HG03097 (cell line): Measurements from ENCODE around the gene PTPRN2.
"Not testable (repeated sequence)": the region's sequence is repeated elsewhere in the genome, so short reads cannot be mapped to it uniquely, and the experiment has no call there.

Experiments used
- ATAC-seq: cut with Tn5 transposase; IDR thresholded peaks from one replicate; pipeline ENCODE4 v1.9.1; 2021; ENCODE audit not compliant: unreplicated experiment, low FRiP score

The PTPRN2 gene

DNA sequence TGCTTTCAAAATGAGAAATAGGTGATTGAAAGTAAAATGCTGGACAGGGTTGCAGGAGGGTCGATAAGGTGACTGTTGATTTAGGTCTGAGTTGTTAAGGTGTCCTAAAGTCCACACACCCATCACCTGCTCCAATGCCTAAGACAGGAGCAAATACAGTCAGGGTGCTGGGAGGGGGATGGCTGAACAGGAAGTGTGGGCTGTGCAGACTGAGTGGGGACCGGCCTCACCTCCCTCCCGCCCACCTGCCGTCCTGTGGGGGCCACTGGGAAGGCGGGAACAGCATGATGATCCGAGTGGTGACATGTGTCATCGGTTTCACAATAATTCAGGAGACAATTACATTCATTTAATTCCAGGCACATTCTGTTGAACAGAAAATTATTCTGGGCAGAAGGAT is 990.1 kb downstream of the PTPRN2 start:
- ATAC-seq: no peak

DNA sequence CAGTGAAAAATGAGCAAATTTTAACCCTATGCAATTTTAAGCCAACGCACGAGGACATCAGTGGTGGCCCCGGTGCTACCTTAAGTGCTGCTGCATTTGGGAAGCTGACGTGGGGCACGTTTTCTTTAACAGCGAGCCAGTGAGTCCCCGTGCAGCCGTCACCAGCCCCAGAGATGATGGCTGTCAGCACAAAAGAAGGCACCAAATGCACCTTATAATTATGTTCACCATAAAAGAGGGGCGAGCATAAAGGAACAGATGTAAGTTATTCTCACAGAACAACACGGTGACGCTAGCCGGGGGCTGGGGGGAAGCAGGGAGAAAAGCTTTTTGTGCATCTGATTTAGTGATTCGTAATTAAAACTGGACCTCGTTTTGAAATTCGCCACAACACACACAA is 990.7 kb downstream of the PTPRN2 start:
- no peak for ATAC-seq

DNA sequence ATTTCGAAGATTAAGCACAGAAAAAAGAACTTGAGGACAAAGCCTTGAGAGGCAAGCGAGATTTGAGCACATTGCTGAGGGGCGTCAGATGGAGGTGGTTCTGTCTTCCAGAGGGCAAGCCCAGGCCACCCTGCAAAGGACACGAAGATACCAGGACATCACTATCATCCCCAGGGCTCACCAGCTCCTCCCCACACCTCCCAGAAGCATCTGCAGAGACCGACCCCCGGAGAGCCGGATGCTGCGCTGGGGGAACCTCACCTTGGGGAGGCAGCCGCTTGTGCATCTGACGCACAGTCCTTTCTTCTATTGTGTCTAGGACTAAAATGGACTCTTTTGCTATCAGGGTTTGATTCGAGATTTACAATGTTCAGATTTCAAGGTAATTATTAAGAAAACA is 991.2 kb downstream of the PTPRN2 start:
- no peak for ATAC-seq

DNA sequence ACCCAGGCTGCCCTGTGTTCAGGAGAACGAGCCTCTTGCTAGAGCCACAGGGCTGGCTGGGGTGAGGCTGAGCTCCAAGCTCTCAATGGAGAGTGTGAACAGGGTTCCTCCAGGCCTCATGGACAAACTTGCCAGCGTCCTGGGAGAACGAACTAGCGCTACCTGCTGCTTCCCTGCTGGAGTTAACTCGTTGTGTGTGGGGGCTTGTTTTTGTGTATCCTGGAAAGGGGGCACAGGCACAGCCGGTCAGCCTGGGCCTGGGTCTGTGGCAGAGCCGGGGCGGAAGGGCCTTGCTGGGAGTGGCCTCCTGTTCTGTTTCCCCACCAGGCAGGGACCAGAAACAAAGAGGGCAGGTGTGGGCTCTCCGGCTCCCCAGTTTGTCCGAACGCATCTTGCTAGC is 991.6 kb downstream of the PTPRN2 start:
- ATAC-seq: no peak

DNA sequence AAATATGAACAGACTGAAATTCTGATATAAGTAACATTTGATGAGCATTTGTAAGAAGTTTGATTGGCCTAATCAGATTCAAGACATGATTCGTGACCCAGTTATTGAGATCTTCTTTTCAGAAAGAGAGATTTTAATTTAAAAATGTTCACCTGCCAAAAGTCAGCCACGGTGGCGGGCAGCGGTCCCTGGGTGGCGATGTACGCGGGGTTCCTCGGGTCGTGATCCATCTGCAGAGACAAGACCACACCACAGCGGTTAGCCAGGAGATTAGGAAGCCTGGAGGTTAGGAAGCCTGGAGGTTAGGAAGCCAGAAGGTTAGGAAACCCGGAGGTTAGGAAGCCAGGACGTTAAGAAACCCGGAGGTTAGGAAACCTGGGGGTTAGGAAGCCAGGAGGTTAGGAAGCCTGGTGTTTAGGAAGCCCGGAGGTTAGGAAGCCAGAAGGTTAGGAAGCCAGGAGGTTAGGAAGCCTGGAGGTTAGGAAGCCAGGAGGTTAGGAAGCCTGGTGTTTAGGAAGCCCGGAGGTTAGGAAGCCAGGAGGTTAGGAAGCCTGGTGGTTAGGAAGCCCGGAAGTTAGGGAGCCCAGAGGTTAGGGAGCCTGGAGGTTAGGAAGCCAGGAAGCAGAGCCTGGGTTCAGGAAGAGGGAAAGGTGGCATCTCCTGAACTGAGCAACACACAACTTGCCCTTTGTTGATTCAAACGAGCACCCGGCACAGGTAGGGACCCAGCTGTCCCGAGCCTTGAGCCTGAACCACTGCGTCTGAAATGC is 992.4 kb downstream of the PTPRN2 start:
- ATAC-seq: no peak

DNA sequence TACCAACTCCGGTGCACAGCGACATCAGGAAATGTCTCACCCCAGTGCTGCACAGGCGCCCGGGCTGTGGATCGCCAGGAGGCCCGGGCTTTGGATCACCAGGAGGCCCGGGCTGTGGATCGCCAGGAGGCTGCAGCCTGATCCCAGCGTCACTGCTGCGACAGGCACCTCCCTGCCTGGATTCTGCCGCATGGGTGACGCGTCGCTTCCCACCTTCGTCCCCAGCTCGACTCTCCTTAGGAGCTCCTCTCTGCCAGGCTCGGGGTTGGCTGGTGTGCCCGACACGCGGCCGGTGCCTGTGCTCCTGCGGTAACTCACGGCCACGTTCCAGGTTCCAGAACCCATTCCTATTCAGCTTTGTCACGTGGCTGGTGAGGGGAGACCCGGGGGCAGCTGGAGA is 993.3 kb downstream of the PTPRN2 start:
- ATAC-seq: no peak

DNA sequence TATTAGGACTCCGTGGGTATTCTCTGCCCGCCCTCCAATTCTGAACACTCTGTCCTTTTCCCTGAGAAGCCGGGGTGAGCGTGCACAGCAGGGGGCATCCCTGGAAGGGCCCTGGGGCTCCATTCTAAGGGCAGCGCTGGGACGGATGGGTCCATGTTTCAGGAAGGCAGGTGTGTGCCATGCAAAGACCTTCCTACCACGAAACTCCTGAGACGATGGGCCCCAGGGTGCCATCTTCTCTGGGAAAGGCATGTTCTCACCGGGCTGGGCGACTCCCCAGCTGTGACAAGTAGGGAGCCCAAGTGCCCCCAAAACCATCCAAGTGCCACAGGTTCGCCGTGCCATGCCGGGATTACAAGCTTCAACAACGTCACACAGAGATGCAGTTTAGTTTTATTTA is 994.1 kb downstream of the PTPRN2 start:
- no peak for ATAC-seq

DNA sequence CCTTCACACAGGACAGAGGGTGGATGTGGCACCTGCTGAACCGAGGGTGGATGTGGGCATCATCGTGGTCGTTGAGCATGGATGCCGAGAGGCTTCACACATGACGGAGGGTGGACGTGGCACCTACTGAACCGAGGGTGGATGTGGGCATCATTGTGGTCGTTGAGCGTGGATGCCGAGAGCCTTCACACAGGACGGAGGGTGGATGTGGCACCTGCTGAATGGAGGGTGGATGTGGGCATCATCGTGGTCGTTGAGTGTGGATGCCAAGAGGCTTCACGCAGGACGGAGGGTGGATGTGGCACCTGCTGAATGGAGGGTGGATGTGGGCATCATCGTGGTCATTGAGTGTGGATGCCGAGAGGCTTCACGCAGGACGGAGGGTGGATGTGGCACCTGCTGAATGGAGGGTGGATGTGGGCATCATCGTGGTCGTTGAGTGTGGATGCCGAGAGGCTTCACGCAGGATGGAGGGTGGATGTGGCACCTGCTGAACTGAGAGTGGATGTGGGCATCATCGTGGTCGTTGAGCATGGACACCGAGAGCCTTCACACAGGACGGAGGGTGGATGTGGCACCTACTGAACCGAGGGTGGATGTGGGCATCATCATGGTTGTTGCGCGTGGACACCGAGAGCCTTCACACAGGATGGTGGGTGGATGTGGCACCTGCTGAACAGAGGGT is 994.8 kb downstream of the PTPRN2 start:
- not testable (repeated sequence) for ATAC-seq

DNA sequence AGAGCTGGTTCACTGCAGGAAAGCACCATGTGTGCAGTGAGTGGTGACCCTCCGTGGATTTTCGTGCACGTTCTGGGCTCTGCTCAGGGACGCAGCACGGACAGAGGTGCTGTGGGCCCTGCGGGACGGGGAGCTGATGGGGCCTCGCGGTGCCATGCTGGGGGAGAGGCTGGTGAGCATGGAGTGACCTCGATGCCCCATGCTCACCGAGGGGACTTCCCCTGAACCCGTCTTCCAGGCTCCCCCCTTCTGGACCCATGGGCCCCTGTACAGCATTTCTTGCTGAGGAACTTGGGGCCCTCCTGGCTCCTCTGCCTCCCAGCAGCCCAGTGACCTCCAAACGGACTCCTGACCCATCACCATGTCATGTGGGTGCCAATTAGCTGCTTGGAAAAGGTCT is 997.1 kb downstream of the PTPRN2 start:
- ATAC-seq: no peak

DNA sequence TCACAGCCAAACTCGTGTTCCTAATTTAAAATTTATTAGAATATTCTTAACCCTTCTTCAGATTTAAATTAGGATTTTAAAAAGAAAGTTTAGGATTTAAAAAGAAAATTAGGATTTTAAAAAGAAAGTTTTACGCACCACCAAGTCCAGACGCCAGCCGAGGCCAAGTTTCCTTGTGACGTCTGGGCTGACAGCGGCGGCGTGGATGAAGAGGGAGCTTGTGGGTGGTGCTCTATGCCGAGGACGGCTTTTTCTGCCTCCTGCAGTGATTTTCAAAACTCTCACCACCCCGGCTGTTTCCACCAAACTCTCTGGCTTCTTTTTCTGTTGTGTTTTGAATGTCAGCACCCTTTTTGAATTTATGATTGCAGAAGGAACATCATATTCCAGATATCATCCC is 997.9 kb downstream of the PTPRN2 start:
- ATAC-seq: no peak

DNA sequence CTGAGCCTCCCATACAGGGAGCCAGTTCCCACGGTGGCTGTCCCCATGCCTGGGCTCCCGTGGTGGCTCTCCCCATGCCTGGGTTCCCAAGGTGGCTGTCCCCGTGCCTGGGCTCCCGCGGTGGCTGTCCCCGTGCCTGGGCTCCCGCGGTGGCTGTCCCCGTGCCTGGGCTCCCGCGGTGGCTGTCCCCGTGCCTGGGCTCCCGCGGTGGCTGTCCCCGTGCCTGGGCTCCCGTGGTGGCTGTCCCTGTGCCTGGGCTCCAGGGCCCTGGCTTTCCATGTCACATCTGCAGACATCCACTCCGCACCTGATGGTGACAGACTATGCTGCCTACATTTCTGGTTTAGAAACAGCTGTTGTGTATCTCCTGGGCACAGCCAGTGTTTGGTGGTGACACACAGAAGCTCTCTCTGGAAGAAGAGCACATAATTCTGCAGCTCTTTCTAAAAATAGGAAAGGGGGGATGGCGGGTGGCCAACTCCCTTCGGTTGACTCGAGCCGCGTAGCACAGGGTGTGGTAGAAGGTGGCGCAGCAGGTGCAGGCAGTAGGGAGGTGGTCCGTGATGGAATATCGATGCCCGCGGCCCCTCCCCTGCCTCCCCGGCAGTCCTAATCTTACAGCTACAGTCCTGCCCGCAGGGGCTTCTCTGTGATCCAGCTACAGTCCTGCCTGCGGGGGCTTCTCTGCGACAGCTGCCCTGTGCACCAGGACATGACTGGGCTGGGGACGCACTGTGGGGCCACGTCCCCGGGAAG is 999.6 kb downstream of the PTPRN2 start:
- ATAC-seq: no peak

DNA sequence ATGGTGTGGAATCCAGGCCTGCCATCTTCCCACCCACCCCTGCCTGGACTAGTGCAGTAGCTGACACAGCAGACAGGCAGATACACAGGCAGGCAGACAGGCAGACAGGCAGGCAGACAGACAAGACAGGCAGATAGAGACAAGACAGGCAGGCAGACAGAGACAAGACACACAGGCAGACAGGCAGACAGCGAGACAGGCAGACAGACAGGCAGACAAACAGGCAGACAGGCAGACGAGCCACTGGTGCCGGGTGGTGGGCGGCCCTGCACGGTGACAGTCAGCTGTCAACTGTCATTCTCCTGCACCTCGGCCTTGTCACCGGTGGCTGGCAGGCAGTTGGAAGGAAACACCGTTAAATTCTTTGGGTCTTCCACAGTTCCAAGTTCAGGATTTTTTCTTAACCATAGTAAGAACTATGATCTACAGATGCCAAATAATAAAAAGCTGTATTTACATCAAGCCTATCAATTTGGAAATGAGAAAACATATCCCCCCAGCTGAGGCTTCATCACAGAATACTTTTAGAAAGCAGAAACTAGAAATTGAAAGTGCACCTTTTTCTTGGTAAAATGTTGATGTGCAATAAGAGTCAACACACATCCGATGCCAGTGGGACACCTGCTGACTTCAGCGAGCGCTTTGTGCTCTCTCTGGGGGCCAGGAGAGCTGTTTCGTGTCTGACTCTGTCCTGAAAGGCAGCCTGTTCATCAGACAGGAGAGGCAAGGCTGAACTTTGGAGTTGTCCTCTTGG is 1000.4 kb downstream of the PTPRN2 start:
- ATAC-seq: no peak

DNA sequence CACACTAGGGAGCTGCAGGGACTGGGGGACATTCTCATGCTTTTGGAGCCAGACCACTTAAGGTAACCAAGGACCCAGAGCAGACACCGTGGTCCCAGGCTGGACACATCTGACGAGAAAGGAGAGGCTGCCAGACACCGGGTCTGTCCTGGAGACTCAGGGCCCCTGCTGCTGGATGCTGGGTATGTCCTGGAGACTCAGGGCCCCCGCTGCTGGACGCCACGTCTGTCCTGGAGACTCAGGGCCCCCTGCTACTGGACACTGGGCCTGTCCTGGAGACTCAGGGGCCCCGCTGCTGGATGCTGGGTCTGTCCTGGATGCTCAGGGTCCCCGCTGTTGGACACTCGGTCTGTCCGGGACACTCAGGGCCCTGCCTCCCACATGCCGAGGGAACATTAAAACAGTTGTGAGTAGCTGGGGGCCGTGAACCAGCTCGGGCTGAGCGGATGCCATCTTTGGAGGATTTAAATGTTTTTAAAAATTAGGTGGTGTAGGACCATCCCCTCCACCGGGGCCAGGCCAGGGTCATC is 1001.1 kb downstream of the PTPRN2 start:
- ATAC-seq: no peak

DNA sequence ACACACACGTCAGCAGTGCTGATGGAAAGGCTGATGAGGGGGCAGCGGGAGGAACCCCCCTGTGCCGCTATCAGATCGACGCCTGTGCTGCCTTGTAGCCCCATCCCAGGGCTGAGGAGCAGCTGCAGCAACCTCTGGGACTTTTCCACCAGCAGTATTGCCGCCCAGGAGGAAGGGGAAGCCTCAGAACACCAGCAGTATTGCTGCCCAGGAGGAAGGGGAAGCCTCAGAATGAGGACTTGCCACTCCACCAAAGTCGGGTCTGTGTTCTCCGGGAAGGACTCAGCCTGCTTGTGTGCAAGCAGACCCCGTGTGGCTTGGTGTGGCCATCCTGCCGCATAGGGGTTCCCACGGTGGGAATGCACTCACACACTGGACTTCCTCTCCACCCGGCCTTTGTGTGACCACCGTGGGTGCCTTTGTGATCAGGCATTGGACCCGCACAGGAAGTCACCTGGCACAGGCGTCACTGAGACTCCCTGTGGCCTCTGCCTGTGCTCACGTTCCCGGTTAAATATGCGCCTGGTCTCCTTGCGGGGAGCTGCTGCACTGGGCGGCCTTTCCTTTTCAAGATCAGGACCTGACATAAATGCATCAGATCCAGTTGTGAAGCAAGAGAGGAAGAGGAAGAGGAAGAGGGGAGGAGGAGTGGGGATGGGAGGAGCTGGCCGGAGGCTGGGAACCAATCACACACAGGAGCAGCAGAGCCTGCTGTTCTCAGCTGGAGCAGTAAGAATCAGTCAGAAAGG is 1002.3 kb downstream of the PTPRN2 start:
- no peak for ATAC-seq

DNA sequence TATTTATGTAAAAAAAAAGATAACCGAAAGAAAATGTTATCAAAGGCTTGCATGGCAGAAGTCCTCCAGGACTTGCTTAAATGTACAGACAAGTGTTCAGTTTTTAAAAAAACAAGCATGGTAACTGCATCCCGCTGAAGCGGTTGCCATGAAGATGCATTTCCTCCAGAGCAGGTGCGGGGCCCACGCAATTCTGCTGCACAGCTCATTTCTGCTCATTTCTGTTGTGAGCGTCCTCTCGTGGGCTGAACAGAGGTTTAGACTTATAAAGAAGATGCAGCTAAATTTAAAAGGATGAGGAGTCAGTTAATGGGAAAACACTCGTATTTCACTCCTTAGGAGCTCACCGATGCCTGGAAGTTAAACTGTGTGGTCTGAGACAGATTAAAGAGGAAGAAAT is 1003.2 kb downstream of the PTPRN2 start:
- no peak for ATAC-seq

DNA sequence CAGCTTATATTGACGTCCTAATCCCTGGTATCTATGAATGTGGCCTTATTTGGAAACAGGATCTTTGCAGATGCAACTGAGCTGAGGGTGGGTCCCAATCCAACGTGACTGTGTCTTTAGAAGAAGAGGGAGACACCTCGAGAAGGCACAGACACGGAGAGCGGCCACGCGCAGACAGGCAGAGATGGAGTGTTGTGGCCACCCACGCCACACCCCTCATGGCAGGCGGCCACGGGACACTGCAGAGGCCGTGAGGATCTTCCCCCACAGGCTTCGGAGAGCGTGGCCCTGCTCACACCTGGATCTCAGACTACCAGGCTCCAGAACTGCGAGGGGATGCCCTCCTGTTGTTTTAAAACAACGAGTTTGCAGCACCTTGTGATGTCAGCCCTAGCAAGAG is 1005.9 kb downstream of the PTPRN2 start:
- no peak for ATAC-seq

DNA sequence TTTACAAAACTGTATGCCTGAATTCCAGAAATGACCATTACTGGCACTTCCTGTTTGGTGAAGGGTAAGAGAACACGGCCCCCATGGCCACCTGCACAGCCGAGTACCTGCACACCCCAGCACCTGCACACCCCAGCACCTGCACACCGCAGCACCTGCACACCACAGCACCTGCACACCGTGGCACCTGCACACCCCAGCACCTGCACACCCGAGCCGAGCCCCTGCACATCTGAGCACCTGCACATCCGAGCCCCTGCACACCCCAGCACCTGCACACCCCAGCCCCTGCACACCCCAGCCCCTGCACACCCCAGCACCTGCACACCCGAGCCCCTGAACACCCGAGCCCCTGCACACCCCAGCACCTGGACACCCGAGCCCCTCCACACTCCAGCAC is 1007.3 kb downstream of the PTPRN2 start:
- no peak for ATAC-seq

DNA sequence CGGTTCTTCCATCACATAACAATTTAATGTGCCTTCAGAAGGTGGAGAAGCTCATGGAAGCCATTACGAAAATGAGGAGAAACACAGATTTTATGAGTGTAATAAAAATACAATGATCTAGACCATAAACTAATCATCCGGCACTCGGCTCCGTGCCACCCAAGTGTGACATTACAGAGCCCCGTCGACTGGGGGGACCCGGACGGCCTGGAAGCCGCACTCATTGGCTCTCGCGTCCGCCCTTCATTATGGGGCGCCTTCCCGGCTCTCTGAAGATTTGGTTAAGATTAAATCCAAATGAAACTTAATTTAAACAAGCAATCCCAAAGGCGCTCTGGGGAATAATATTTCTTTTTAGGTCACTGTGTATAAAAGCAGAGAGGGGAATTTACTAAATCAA is 1008.2 kb downstream of the PTPRN2 start:
- no peak for ATAC-seq

DNA sequence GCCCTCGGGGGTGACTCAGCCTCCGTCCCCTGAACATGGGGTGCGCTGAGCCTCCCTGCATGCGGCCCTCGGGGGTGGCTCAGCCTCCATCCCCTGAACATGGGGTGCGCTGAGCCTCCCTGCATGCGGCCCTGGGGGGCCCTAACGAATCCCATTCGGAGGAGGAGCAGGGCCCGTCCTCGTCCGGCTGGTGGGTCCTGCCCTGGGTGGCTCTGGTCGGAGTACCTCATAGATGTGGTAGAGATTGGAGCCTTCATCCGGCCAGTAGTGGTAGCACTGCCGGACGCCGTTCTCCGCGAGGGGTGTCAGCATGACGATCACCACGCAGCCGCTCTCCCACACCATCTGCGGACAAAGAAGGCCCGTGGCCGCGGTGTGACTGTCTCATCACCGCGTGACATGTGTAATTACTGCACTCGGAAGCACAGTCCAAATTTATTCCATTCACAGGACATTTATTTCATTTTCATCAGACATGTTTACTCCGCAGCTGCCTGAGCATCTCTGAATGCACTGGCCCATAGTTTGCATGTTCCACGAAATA is 1009.8 kb downstream of the PTPRN2 start:
- ATAC-seq: no peak

DNA sequence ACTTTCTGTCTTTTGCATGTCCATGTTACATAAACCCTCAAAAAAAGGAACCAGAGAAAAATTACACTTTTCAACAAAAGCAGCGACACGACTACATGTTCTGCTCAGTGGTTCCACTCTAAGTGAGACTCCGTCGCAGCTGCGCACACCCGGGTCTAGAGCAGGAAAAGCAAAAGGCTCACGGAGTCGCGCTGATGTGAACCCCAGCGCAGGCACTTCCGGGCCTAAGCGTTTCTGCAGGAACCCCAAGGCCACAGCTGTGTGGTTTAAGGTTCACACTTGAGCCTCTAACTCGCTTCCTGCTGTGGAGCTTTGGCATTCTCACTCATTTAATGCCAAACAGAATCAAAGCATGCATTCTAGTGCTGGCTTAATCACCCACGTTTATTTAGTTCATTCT is 1010.6 kb downstream of the PTPRN2 start:
- ATAC-seq: no peak
